OCI-LY7 (cell line): Measurements from ENCODE around the gene BCAS4.

ENCODE experiments used
- EZH2phosphoT487 ChIP-seq: fragments of 200-600 bp; sonication (generic); IDR thresholded peaks from 2 replicates; pipeline ENCODE4 v1.6.1; 2018; ENCODE audit warnings: low read depth, borderline replicate concordance, mild to moderate bottlenecking, mixed run types, antibody characterized with exemption, low read length, moderate library complexity, mixed read lengths
- TF ChIP-seq, protein P1 (sequence below): fragments of 200-600 bp; sonication (generic); conservative IDR thresholded peaks from 2 replicates; pipeline ENCODE4 v1.5.1; 2014; ENCODE audit warnings: mild to moderate bottlenecking, antibody characterized with exemption, low read length, moderate library complexity, mixed read lengths

DNA sequence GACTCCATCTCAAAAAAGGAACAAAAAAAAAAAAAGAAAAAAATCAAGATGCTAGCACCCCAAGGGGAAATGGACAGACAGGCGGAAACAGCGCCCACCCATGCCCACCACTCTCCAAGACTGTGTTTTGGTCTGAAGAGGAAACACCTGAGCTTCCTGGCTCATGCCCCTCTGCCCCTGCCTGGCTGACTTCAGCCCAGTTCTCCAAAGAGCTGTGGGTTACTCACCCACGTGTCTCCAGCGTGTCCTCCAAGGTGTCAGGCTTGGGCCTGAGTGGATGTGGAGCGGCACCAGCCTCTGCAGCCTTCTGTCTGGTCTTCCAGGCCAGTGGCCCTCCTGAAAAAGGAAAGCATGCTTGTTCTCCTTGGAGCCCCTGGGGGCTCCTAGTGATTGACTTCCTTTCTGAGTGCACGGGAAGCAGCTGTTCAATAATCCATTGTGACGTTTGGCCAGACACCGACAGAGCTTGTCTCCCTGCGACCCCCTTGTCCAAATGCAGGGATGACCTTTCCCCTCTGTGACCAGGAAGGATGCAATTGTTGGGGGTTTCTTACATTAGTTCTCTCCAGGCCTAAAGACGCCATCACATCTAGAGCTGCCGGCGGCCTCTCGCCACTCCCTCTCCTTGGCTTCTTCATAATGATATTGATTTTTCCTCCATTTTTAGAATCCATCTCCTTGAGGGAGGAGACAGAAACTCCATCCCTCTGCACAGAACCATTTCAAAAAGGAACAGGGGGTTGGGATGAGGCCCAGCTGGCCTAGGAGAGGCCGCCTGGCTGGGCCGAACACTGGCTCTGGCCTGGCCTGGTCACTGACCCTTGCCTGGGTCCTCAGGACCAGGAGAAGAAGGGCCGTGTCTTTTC lies 77.9 kb downstream of the BCAS4 start:
- no peak for TF ChIP-seq EZH2phosphoT487
- TF ChIP-seq, protein P1, sequence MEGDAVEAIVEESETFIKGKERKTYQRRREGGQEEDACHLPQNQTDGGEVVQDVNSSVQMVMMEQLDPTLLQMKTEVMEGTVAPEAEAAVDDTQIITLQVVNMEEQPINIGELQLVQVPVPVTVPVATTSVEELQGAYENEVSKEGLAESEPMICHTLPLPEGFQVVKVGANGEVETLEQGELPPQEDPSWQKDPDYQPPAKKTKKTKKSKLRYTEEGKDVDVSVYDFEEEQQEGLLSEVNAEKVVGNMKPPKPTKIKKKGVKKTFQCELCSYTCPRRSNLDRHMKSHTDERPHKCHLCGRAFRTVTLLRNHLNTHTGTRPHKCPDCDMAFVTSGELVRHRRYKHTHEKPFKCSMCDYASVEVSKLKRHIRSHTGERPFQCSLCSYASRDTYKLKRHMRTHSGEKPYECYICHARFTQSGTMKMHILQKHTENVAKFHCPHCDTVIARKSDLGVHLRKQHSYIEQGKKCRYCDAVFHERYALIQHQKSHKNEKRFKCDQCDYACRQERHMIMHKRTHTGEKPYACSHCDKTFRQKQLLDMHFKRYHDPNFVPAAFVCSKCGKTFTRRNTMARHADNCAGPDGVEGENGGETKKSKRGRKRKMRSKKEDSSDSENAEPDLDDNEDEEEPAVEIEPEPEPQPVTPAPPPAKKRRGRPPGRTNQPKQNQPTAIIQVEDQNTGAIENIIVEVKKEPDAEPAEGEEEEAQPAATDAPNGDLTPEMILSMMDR = no peak
